H1 (cell line): Measurements from ENCODE around the gene FTHL17. TPM values are rescaled to one million over a fixed set of nuclear protein-coding genes. Genes with fewer than 3 reads are reported as not detected.

Source experiments
- NANOG ChIP-seq: IDR thresholded peaks from 2 replicates; pipeline ENCODE4 v1.6.1; 2011; ENCODE audit warnings: low read length, low read depth, mild to moderate bottlenecking, inconsistent platforms; ENCODE audit not compliant: insufficient read depth, poor library complexity, severe bottlenecking
- SIN3A ChIP-seq, 2 experiments: IDR thresholded peaks in 1 of 2; conservative IDR thresholded peaks in 1 of 2; 2 replicates each; pipeline ENCODE4 v1.6.1; 2011 to 2012; ENCODE audit warnings: low read length in 2 of 2, improper control_type of control experiment in 1 of 2, low read depth in 1 of 2, mild to moderate bottlenecking in 1 of 2
- polyA plus RNA-seq, 7 experiments: library from polyadenylated mRNA; depleted of rRNA in 3 of 7; stranded (reverse) in 5 of 7; unstranded in 2 of 7; fragments of >200 nt in 5 of 7; fragments of 200-250 nt in 2 of 7; gene quantifications; 1 replicate in 5 of 7; 2 replicates in 1 of 7; 4 replicates in 1 of 7; pipeline versions ENCODE4 v1.2.1 to v1.2.3, GENCODE V29; 2011 to 2013; ENCODE audit warnings: missing spikeins in 2 of 7, mixed read lengths in 2 of 7
- total RNA-seq: library from RNA; stranded (reverse); fragmentation: NEBNext Ultra II Directional; extraction: Animal tissue kit (Norgen Biotek cat#: 25700); gene quantifications from 2 replicates; pipeline ENCODE4 v1.2.1, GENCODE V29; 2021
- TF ChIP-seq, protein P1 (sequence below): IDR thresholded peaks from 2 replicates; pipeline ENCODE4 v1.6.1; 2011; ENCODE audit warnings: low read depth, mild to moderate bottlenecking, low read length; ENCODE audit not compliant: insufficient read depth

The FTHL17 gene
- total and polyA plus RNA-seq, 2 of the 8 experiments (the other 6 are each of a cell fraction or from before 2014, with no cell fraction given), result not detected

DNA sequence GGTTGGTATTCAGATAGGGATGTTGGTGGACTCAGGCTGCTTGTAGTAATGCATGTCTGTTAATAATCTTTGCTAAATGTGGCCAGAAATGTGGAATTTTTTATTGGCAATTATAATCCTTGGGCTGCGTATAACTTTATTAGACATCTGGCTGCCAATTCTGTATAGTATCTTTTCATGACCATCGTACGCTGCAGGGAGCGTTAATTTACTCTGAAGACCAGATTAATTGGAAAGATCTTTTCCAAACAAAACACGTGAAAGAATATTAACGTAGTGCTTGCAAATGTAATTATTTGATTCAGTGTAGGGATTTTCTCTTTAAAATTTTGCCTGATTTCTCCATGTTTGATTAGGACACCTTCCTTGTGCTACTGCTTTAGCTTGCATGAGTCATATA, 38.8 kb upstream of the FTHL17 start (continued):
- TF ChIP-seq, protein P1, sequence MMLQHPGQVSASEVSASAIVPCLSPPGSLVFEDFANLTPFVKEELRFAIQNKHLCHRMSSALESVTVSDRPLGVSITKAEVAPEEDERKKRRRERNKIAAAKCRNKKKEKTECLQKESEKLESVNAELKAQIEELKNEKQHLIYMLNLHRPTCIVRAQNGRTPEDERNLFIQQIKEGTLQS, result no peak
- TF ChIP-seq SIN3A (conservative IDR thresholded peaks at IDR 0.05 in 1 of 2, IDR thresholded peaks at IDR 0.05 in 1 of 2; ENCODE audit: low read depth in 1 of 2, low read length in 2 of 2) (no peak), NANOG (no peak)
- TF ChIP-seq, all 59 proteins: peak for 0
